ENCODE measurements around the gene NCOA4. TPM values are rescaled to one million over a fixed set of nuclear protein-coding genes. Genes with fewer than 3 reads are reported as not detected.

The NCOA4 gene
- total RNA-seq, 1 donor from 2014 or later, result 131 TPM

GRCh38 chr10:46055771-46056170 lies 25.3 kb upstream of the NCOA4 start:
- DNase-seq (ENCODE audit: low read depth), result no peak
- Histone ChIP-seq H3K4me3 (ENCODE audit: low read depth, low read length) (no peak overlapping the region), H3K27me3 (ENCODE audit: control insufficient read depth, insufficient read depth, low read length) (no peaks in the 10 kb centered on the region), H3K36me3 (ENCODE audit: control insufficient read depth, insufficient read depth, low read length) (no peaks in the 10 kb centered on the region)
- no peak for TF ChIP-seq CTCF (IDR thresholded peaks at IDR 0.05; ENCODE audit: insufficient read depth, low read length, poor library complexity, severe bottlenecking)

- Histone ChIP-seq H3K4me3 (ENCODE audit: low read depth, low read length) (no peak overlapping the region), H3K27me3 (ENCODE audit: control insufficient read depth, insufficient read depth, low read length) (no peaks in the 10 kb centered on the region), H3K36me3 (ENCODE audit: control insufficient read depth, insufficient read depth, low read length) (no peaks in the 10 kb centered on the region)
- no peak for DNase-seq (ENCODE audit: low read depth)
- no peak for TF ChIP-seq CTCF (IDR thresholded peaks at IDR 0.05; ENCODE audit: insufficient read depth, low read length, poor library complexity, severe bottlenecking)
These were observed 23.4 kb upstream of the NCOA4 start for GRCh38 chr10:46053534-46054434.

- no peak for DNase-seq (ENCODE audit: low read depth)
- TF ChIP-seq CTCF (IDR thresholded peaks at IDR 0.05; ENCODE audit: insufficient read depth, low read length, poor library complexity, severe bottlenecking), result no peak
- no peaks in the 10 kb centered on the region for H3K36me3 ChIP-seq (ENCODE audit: control insufficient read depth, insufficient read depth, low read length)
- peaks cover under 1% of the 10 kb centered on the region for H3K27me3 ChIP-seq (ENCODE audit: control insufficient read depth, insufficient read depth, low read length)
- H3K4me3 ChIP-seq (ENCODE audit: low read depth, low read length), result no peak overlapping the region
These were observed 22.5 kb upstream of the NCOA4 start for GRCh38 chr10:46052791-46053375.

GRCh38 chr10:46052057-46052790 lies 21.8 kb upstream of the NCOA4 start:
- H3K27me3 ChIP-seq (ENCODE audit: control insufficient read depth, insufficient read depth, low read length), result peaks cover 4% of the 10 kb centered on the region

More at GRCh38 chr10:46052057-46052790, 21.8 kb upstream of the NCOA4 start:
- DNase-seq (ENCODE audit: low read depth), result no peak
- H3K4me3 ChIP-seq (ENCODE audit: low read depth, low read length), result no peak overlapping the region
- no peaks in the 10 kb centered on the region for H3K36me3 ChIP-seq (ENCODE audit: control insufficient read depth, insufficient read depth, low read length)
- no peak for TF ChIP-seq CTCF (IDR thresholded peaks at IDR 0.05; ENCODE audit: insufficient read depth, low read length, poor library complexity, severe bottlenecking)
